ENCODE measurements around the gene NKD2. TPM values are rescaled to one million over a fixed set of nuclear protein-coding genes. Genes with fewer than 3 reads are reported as not detected.

NKD2 gene
- total and polyA plus RNA-seq, 9 of the 15 experiments (the other 6 are each of a cell fraction or from before 2014, with no cell fraction given): 0.09 to 0.64 (median 0.27) TPM; not detected in 5

- TF ChIP-seq REST (IDR thresholded peaks at IDR 0.05; ENCODE audit: borderline replicate concordance) (no peak; the same call in 1 of the 2 replicates), REST (CRISPR knock-in tag; IDR thresholded peaks at IDR 0.05; ENCODE audit: low read depth) (no peak), UBTF (IDR thresholded peaks at IDR 0.05; ENCODE audit: borderline replicate concordance in 1 of 2, low read depth in 2 of 2, low read length in 2 of 2) (peak; percentile 33 to 91; a peak in 3 of 4 replicates), RFX5 (IDR thresholded peaks at IDR 0.05; ENCODE audit: low read depth, low read length) (no peak), HMGN3 (IDR thresholded peaks at IDR 0.05; ENCODE audit: borderline replicate concordance, extremely low read depth, insufficient read length, low read depth, low read length) (no peak), TAF1 (IDR thresholded peaks at IDR 0.05; ENCODE audit: control insufficient read depth, extremely low read depth, insufficient read depth, low read length, severe bottlenecking) (no peak), TEAD2 (tag; IDR thresholded peaks at IDR 0.05) (no peak), TAF7 (tag; IDR thresholded peaks at IDR 0.05) (no peak), PTTG1 (tag; IDR thresholded peaks at IDR 0.05; ENCODE audit: low read depth) (no peak), NEUROD1 (IDR thresholded peaks at IDR 0.05; ENCODE audit: borderline replicate concordance, low read depth, low read length, partially characterized antibody) (peak; percentile 34), KLF13 (tag; IDR thresholded peaks at IDR 0.05; ENCODE audit: borderline replicate concordance, low read depth) (0 out of 2 replicates have a peak, but pooled peaks have one; percentile 10), ZNF695 (CRISPR knock-in tag; IDR thresholded peaks at IDR 0.05) (no peak), NR2C1 (IDR thresholded peaks at IDR 0.05) (no peak), NR2C1 (tag; IDR thresholded peaks at IDR 0.05) (peak; percentile 4; the same call in 1 of the 2 replicates), ZBTB7A (IDR thresholded peaks at IDR 0.05; ENCODE audit: borderline replicate concordance, control insufficient read depth, low read depth, low read length) (0 out of 2 replicates have a peak, but pooled peaks have one; percentile 28), PCBP2 (IDR thresholded peaks at IDR 0.05; ENCODE audit: low read depth, low read length, poor library complexity, severe bottlenecking) (no peak)
Observed at GRCh38 chr5:963673-964531, 44.7 kb upstream of the NKD2 start (continued).

All from K562 (cell line).